ENCODE measurements around the gene RBMS1.

Gene RBMS1

DNA sequence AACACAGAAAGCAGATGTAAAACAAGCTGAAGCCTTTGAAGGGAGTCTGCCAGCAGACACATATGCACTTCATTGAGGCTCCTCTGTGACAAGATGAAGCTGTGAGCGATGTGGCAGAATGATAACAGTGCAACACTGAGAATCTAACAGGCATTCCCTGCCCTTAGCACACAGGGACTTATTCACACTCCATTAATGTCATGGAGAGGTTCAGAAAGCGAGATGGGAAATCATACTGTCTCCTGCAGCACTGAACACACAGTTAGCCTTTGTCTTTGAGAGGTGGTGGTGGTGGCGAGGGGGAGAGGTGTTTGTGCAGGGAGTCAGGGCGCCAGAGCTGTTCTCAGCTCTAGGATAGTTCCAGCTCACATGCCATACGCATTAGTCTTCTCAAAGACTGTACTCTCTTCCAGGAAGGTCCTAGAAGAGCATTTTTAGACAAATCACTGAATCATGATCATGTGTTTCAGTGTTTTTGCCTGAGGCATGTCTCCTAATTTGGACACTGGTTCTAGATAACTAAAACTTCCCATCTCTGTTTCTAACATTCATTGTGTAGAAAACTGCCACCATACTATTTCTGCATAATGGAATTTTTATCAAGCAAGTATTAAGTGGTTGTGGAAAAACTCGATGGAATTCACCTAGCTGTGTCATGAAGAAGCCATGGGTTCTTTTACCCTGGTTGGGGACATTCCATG, 200.1 kb downstream of the RBMS1 start:
- TF ChIP-seq, protein P1, sequence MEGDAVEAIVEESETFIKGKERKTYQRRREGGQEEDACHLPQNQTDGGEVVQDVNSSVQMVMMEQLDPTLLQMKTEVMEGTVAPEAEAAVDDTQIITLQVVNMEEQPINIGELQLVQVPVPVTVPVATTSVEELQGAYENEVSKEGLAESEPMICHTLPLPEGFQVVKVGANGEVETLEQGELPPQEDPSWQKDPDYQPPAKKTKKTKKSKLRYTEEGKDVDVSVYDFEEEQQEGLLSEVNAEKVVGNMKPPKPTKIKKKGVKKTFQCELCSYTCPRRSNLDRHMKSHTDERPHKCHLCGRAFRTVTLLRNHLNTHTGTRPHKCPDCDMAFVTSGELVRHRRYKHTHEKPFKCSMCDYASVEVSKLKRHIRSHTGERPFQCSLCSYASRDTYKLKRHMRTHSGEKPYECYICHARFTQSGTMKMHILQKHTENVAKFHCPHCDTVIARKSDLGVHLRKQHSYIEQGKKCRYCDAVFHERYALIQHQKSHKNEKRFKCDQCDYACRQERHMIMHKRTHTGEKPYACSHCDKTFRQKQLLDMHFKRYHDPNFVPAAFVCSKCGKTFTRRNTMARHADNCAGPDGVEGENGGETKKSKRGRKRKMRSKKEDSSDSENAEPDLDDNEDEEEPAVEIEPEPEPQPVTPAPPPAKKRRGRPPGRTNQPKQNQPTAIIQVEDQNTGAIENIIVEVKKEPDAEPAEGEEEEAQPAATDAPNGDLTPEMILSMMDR (IDR thresholded peaks at IDR 0.05; ENCODE audit: low read depth, low read length, missing control alignments), result no peak
- H3K4me3 ChIP-seq (replicated peaks; ENCODE audit: low read depth, low read length), result no peak overlapping the region
- peak; percentile 57 for DNase-seq (ENCODE audit: extremely low read depth, low read depth)

DNA sequence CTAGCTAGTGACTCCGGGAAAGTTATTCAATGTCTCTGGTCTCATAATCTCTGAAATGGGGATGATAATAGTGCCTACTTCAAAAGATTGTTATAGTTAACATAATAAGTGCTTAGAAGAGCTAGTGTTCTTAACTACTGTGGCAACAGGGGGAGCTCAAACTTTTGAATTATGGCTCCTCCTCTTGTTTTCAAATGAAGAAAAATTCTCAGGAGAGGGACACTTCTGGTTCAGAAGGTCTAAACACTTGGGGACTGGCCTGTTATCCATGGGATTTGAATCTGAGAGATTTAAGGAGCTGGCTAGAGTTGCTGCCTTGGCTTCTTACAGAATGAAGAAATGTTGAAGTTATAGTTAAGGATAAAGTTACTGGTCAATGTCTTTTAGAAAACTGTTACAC, 201.4 kb downstream of the RBMS1 start:
- TF ChIP-seq, protein P1 (IDR thresholded peaks at IDR 0.05; ENCODE audit: low read depth, low read length, missing control alignments), result no peak
- DNase-seq (ENCODE audit: extremely low read depth, low read depth), result no peak
- no peak overlapping the region for H3K4me3 ChIP-seq (replicated peaks; ENCODE audit: low read depth, low read length)

DNA sequence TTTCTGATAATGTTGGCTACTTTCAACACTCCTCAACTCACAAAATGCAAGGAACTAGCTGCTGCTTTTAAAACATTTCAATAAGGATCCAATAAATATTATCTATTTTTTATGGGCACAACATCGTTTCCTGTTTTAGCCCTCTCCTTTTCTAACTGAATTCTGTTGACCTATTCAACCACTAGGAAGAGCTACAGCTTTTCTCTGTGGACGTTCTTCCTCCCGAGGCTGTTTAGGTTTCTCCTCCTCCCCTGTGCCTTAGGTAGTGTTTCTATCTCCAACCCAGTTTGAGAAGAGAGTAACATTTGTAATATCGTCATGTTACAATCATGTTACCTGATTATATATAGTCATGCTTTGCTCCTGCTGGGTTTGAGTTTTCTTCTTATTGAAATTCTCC, 202.2 kb downstream of the RBMS1 start:
- no peak for DNase-seq (ENCODE audit: extremely low read depth, low read depth)
- TF ChIP-seq, protein P1 (IDR thresholded peaks at IDR 0.05; ENCODE audit: low read depth, low read length, missing control alignments), result no peak
- no peak overlapping the region for H3K4me3 ChIP-seq (replicated peaks; ENCODE audit: low read depth, low read length)

DNA sequence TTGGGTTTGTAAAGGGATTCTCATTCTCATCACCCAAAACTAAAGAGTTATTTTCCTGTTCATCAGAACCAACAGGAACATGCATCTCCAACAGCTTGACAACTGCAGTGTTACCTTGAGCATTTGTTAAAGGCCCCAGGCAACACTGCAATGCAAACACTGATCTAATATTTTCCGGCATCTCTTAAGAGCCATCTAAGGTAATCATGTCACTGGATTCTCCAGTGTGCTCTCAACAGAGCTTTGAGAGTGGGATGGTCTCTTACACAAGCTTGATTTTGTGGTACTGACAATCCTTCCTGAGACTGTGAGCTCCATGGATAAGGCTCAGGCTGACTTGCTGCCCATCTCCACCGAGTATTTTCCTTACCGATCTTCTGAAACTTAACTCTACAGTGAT, 203.0 kb downstream of the RBMS1 start:
- no peak overlapping the region for H3K4me3 ChIP-seq (replicated peaks; ENCODE audit: low read depth, low read length)

DNA sequence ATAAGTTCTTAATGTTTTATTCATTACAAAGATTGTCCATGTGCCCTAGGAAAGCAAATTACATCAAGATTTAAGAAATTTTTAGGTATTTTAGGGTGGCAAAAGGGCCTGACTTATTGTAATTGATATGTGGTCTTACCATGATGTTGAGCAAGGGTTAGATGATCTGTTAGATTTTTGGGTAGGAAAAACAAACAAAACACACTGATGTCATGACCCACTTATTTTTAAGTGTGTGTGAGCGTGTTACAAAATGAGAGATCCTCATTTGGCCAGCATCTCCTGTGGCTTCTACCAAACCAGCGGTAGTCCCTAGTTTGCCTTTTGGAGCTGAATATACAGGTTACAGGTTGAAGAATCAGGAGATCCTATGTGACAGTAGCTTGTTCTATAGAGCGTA, 203.8 kb downstream of the RBMS1 start:
- no peak for DNase-seq (ENCODE audit: extremely low read depth, low read depth)
- no peak overlapping the region for H3K4me3 ChIP-seq (replicated peaks; ENCODE audit: low read depth, low read length)
- TF ChIP-seq, protein P1 (IDR thresholded peaks at IDR 0.05; ENCODE audit: low read depth, low read length, missing control alignments), result no peak

More for the DNA sequence above, 203.0 kb downstream of the RBMS1 start:
- TF ChIP-seq, protein P1 (IDR thresholded peaks at IDR 0.05; ENCODE audit: low read depth, low read length, missing control alignments), result no peak
- no peak for DNase-seq (ENCODE audit: extremely low read depth, low read depth)

DNA sequence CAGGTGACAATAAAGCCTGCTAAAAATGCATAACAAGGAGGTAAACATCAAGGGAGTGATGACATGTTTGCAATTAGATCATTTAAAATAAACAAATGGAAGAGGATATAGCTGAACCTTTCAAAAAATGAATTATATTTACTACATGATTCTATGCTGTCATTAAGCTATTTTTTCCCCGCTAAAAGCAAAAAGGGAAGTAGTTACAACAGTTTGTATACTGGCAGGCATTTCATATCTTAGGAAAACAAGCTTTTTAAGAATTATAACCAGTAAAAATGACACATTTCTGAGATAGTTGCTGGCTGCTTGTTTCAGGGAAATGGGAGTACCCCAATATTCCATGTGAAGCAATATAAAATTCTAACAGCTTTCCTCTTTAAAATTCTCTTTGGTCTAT, 204.5 kb downstream of the RBMS1 start:
- no peak for DNase-seq (ENCODE audit: extremely low read depth, low read depth)
- TF ChIP-seq, protein P1 (IDR thresholded peaks at IDR 0.05; ENCODE audit: low read depth, low read length, missing control alignments), result no peak
- no peak overlapping the region for H3K4me3 ChIP-seq (replicated peaks; ENCODE audit: low read depth, low read length)

DNA sequence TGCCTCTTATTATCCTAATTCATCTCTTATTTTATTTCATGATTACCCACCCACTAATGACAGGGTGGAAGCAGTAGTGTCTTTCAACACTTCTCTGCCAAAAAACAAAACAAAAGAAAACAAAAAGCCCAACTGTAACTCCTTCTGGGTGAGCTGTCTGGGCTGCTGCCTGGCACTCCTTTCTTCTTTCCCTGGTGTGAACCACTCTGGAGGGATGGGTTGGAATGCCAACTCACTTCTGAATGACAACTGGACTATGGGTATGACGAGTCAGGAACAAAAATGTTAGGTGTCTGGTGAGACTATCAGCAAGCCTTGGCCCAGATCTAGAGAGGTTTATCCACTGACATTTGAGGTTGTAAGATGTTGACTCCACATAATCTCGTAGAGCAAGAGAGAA, 205.3 kb downstream of the RBMS1 start:
- H3K4me3 ChIP-seq (replicated peaks; ENCODE audit: low read depth, low read length), result no peak overlapping the region
- TF ChIP-seq, protein P1 (IDR thresholded peaks at IDR 0.05; ENCODE audit: low read depth, low read length, missing control alignments), result no peak
- no peak for DNase-seq (ENCODE audit: extremely low read depth, low read depth)

Measured in HFF-Myc (cell line).